ENCODE data around the gene RBMS1.

Gene RBMS1

GRCh38 chr2:160303527-160303926 is 190.1 kb downstream of the RBMS1 start:
- DNase-seq (ENCODE audit: low read depth): no peak

- DNase-seq (ENCODE audit: low read depth): no peak
Measured at GRCh38 chr2:160303076-160303475, 190.5 kb downstream of the RBMS1 start.

GRCh38 chr2:160301420-160301819 is 192.2 kb downstream of the RBMS1 start:
- DNase-seq (ENCODE audit: low read depth): no peak

- DNase-seq (ENCODE audit: low read depth): no peak
Measured at GRCh38 chr2:160300203-160300602, 193.4 kb downstream of the RBMS1 start.

GRCh38 chr2:160299540-160299939 is 194.1 kb downstream of the RBMS1 start:
- no peak for DNase-seq (ENCODE audit: low read depth)

GRCh38 chr2:160298960-160299359 is 194.6 kb downstream of the RBMS1 start:
- DNase-seq (ENCODE audit: low read depth): no peak

- no peak for DNase-seq (ENCODE audit: low read depth)
Measured at GRCh38 chr2:160295519-160296207, 197.9 kb downstream of the RBMS1 start.

- no peak for DNase-seq (ENCODE audit: low read depth)
Measured at GRCh38 chr2:160294889-160295288, 198.7 kb downstream of the RBMS1 start.

- DNase-seq (ENCODE audit: low read depth): peak; percentile 22
Measured at GRCh38 chr2:160294339-160294803, 199.2 kb downstream of the RBMS1 start.

GRCh38 chr2:160293391-160294091 is 200.1 kb downstream of the RBMS1 start:
- DNase-seq (ENCODE audit: low read depth): no peak

GRCh38 chr2:160292225-160292624 is 201.4 kb downstream of the RBMS1 start:
- no peak for DNase-seq (ENCODE audit: low read depth)

- no peak for DNase-seq (ENCODE audit: low read depth)
Measured at GRCh38 chr2:160291382-160291781, 202.2 kb downstream of the RBMS1 start.

GRCh38 chr2:160290598-160290997 is 203.0 kb downstream of the RBMS1 start:
- no peak for DNase-seq (ENCODE audit: low read depth)

- DNase-seq (ENCODE audit: low read depth): no peak
Measured at GRCh38 chr2:160289831-160290230, 203.8 kb downstream of the RBMS1 start.

GRCh38 chr2:160289126-160289525 is 204.5 kb downstream of the RBMS1 start:
- DNase-seq (ENCODE audit: low read depth): no peak

GRCh38 chr2:160288324-160288723 is 205.3 kb downstream of the RBMS1 start:
- DNase-seq (ENCODE audit: low read depth): no peak

GRCh38 chr2:160287476-160287875 is 206.1 kb downstream of the RBMS1 start:
- DNase-seq (ENCODE audit: low read depth): no peak

- no peak for DNase-seq (ENCODE audit: low read depth)
Measured at GRCh38 chr2:160286551-160286950, 207.1 kb downstream of the RBMS1 start.

- DNase-seq (ENCODE audit: low read depth): no peak
Measured at GRCh38 chr2:160283675-160284074, 209.9 kb downstream of the RBMS1 start.

GRCh38 chr2:160282063-160282580 is 211.5 kb downstream of the RBMS1 start:
- DNase-seq (ENCODE audit: low read depth): no peak

- no peak for DNase-seq (ENCODE audit: low read depth)
Measured at GRCh38 chr2:160281213-160281612, 212.4 kb downstream of the RBMS1 start.

GRCh38 chr2:160279813-160280465 is 213.7 kb downstream of the RBMS1 start:
- no peak for DNase-seq (ENCODE audit: low read depth)

- no peak for DNase-seq (ENCODE audit: low read depth)
Measured at GRCh38 chr2:160278879-160279177, 214.8 kb downstream of the RBMS1 start.

Data from activated T-cell treated with anti-CD3 and anti-CD28 coated beads for 48 hours (primary cell).